Posterior vena cava (tissue), 2 donors: ENCODE results near the gene PLEKHD1. TPM values are rescaled to one million over a fixed set of nuclear protein-coding genes. Genes with fewer than 3 reads are reported as not detected.

Experiments used
- DNase-seq: peaks from one replicate; pipeline ENCODE4 v3.0.0-alpha.2; 2020; ENCODE audit warnings: low spot score
- intact Hi-C, 2 donors: fragments of 100-400 bp; cut with DNase I; formaldehyde crosslinking; loops; one replicate each; pipeline versions ENCODE4 v1.14.1 to v1.14.2; 2022 to 2023
- total RNA-seq, 2 donors: library from RNA; stranded (reverse); fragmentation: NEBNext Ultra II Directional; extraction: Animal tissue kit (Norgen Biotek cat#: 25700); gene quantifications; one replicate each; pipeline ENCODE4 v1.2.1, GENCODE V29; 2021
- donor health status: DM: yes; HTN: yes; CAD: no.
- donor health status: DM: yes; HTN: yes; CAD: no.

The PLEKHD1 gene
- total RNA-seq, 2 donors from 2014 or later, result 0.10 to 0.14 TPM

DNA sequence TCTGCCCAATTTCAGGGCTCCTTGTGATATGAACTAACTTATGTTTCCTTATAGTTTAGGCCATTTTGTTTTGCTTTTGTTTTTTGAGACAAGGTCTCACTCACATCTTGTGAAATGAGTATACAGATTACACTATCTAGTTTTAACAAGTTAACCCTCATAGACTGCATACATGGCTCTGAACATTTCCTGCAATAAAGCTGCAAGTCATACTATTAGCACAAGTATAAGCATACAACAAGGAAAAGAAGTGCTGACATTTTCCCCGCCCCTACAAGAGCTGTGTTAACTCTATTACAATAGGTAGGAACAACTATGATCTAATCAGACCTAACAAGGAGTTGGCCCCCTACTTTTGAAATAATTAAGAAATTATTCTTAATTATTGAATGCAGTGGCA lies 54.2 kb downstream of the PLEKHD1 start:
- no peak for DNase-seq
- intact Hi-C loops, result loop anchor here in 1 of 2 donors (5.0 kb wide), 1 partner anchor 34 kb away; the partner anchor contains the start of gene CCDC177

DNA sequence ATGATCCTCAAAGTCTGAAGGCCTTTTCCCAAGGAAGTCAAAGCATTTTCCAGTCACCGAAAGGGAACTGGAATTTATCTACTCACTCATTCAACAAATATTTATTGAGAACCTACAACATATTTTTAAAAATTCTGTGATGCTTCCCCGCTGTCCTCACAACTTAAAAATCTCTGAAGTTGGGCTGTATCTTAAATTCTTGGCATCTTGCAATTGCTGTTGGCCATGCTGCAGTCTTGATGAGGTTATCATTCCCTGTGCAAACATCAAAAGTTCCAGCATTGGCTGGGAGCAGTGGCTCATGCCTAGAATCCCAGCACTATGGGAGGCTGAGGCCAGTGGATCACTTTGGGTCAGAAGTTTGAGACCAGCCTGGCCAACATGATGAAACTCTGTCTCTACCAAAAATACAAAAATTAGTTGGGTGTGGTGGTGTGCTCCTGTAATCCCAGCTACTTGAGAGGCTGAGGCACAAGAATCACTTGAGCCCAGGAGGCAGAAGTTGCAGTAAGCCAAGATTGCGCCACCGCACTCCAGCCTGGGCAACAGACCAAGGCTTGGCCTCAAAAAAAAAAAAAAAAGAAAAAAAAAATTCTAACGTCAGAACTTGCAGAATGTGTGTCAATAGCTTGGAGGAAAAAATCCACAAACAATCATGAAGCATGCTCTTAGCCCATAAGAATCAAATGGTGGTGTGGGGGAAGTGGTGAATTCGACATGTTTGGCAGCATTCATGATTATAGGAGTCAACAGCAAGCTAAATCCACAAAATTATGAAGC lies 55.3 kb downstream of the PLEKHD1 start:
- DNase-seq, result peak; percentile 88
- intact Hi-C loops, result loop anchor here in 1 of 2 donors (5.0 kb wide), 1 partner anchor 32 kb away; the partner anchor contains the start of gene CCDC177

DNA sequence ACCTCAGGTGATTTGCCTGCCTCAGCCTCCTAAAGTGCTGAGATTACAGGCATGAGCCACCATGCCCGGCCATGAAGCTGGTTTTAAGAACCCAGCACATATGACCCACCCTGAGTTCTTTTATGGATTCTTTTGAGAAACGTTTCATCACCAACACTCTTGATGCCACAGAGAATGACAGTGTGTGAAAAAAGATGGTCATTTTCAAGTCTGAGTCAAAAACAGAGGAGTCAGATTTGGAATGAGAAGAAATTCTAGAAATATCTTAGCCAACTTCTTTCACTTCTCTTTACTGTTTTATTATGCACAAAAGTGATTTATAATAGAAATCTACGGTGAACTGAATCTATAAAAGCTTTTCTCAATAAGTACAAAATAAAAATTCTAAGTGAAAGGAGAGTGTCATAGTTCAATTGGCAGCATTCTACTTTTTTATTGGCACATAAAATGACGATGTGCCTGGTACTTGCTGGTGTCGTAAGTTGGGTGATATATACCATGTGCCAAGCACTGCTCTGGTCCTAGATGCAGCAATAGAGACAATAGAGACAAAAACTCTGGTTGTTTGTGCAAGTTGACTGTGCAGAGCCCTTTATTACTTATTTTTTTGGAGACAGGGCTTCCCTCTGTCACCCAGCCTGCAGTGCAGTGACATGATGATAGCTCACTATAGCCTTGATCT lies 56.3 kb downstream of the PLEKHD1 start:
- intact Hi-C loops, result no loop called here
- no peak for DNase-seq

DNA sequence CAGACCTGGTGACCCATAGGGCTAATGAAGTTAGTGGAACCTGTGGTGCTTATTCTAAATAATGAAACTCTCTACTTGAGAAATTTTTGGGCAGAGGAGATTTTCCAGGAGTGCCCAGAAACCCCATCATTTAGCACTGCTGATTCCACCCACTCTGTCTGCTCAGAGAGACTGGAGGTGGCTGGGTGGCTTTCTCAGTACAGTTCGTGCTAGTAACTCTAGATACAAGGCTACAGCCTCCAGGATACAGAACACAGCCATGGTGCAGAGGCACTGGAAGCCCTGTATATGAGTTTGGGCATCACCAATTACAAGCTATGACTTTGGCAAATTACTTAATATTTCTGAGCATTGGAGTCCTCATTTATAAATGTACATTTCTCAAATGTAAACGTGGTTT lies 57.8 kb downstream of the PLEKHD1 start:
- no peak for DNase-seq
- intact Hi-C loops, result no loop called here

DNA sequence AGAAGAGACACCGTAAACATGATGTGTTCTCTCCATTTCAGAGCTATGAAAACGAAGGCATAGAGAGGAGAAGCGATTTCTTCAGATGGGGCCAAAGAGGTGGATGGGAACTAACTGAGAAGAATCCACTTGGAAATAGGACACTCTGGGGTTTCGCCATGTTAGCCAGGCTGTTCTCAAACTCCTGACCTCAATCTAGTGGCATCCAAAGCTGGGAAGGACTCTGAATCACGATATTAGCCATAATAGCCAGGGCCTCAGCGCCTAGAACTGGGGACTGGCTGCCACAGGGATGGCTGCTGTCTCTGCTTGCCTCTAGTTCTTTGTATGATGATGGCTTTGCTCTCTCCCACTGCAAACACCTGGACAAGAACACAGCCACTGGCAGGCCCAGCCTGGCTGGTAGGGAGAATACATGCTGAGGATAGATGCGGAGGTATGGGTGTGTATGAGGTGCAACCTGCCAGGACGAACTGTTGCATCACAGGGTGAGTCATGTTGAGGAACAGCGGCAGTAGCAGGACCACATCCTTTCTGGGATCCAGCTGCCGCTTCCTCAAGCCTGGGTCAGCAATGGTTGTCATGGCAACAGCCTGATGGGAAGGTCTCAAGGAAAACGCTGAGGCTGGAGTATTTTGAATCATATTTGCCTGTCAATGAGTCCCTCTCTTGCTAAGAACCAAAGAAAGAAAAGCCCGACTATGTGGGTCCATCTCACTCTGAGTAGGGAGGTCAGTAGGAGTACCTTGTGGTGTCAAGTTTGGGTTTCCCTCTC lies 59.0 kb downstream of the PLEKHD1 start:
- DNase-seq, result peak; percentile 87
- intact Hi-C loops, result no loop called here

DNA sequence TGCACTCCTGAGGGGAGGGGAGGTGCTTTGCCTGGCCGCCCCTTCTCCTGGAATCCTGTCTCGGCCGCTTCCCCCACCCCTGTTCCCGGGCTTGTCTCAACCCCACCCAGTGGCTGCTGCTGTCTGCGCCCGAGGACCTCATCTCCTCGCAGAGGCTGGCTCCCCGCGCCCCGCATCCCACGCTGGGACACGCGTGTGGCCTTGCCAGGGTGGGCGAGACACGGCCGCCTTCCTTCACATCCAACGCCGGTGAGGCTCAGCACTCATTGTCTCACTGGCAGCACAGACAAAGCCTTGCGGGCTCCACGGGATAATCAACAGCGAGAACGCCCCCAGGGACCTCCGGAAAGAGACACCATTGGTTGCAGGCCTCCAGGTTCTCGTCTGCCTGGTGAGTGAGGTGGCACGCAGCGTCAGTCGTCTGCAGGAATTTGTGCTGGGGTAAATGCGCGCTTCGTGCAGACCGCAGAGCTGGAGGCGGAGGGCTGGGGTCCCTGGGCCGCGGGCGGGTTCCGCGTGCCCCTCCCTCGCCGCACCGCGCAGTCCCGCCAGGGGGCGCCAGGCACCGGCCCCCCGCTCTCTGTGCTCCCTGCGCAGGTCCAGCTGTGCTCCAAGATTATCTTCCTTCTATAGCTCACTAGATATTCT lies 63.3 kb downstream of the PLEKHD1 start:
- intact Hi-C loops, result no loop called here

DNA sequence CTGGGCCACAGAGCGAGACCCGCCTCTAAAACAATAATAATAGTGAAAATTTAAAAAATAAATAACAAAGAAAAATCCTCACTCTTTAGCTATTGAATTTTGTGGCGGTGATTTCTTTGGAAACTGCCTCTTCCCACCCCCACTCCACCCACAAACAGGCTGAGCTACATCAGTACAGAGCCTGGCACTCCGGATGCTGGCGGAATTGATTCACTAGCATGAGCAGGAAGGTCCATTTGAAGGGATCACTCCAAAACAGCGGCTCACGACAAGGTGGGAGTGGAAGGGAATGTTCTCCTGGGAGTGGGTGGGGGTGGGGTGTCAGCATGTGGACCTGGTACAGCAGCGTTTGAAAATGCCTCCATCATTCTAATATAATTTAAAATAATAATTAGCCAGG lies 64.0 kb downstream of the PLEKHD1 start:
- intact Hi-C loops, result no loop called here
- no peak for DNase-seq

More for the DNA sequence above, 63.3 kb downstream of the PLEKHD1 start:
- DNase-seq, result no peak

DNA sequence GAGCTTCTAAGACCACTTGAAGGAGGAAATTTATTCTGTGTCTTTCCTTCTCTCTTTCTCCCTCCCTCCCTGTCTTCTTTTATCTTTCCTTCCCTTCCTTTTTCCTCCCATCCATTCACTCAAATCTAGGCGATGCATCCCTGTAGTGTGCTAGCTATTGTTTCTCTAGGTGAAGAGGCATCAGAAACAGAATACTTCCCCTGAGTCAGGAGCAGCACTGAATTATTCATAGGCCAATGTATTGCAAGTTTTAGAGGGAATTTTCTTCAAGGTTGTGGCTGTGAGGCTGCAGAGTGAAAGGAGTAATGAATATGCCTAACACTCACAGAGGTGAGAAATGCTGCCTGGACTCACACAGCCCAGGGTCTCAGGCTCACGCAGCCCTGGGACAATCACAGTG lies 67.0 kb downstream of the PLEKHD1 start:
- no peak for DNase-seq
- intact Hi-C loops, result no loop called here

DNA sequence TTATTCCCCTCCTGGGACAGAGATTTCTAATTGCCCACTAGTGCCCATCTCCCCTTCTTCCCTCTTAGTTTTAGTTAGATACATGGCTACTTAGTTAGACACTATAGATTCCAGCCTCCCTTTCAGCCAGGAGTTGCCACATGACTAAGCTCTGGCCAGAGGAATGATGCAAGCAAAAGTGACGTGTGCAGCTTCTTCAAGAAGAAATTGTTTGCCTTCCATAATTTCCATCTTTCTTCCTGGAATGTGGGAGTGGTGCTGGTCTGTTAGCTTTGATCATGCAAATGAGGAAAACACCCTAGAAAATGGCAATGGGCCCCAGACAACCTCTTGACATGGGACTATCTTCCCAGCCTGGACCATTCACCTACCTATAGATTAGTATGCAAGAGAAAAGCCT lies 68.7 kb downstream of the PLEKHD1 start:
- no peak for DNase-seq
- intact Hi-C loops, result no loop called here

DNA sequence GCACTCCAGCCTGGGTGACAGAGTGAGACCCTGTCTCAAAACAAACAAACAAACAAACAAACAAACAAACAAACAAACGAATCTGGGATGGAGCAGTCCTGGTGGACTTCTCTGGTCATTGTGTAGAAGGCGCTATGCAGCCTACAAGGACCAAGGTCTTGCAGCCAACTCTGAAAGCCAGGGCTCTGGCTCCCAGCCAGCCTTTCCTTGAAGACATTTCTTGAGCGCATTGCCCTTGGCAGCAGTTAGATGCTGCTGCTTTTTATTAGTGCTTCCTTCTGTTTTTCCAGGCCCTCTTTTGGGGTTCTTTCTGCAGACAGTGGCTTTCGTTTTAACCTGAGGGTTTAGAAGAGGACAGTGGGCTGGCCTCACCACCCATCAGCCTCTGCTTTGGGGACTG lies 70.0 kb downstream of the PLEKHD1 start:
- intact Hi-C loops, result no loop called here
- no peak for DNase-seq

DNA sequence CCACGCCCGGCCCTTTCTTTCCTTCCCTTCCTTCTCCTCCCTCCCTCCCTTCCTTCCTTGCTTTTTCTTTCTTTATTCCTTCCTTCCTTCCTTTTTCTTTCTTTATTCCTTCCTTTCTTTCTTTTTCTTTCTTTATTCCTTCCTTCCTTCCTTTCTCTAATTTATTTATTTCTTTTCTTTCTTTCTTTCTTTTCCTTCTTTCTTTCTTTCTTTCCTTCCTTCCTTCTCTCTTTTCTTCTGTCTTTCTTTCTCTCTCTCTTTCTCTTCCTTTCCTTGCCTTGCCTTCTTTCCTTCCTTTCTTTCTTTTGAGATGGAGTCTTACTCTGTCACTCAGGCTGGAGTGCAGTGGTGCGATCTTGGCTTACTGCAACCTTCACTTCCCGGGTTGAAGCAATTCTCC lies 74.2 kb downstream of the PLEKHD1 start:
- DNase-seq, result no peak
- intact Hi-C loops, result no loop called here

DNA sequence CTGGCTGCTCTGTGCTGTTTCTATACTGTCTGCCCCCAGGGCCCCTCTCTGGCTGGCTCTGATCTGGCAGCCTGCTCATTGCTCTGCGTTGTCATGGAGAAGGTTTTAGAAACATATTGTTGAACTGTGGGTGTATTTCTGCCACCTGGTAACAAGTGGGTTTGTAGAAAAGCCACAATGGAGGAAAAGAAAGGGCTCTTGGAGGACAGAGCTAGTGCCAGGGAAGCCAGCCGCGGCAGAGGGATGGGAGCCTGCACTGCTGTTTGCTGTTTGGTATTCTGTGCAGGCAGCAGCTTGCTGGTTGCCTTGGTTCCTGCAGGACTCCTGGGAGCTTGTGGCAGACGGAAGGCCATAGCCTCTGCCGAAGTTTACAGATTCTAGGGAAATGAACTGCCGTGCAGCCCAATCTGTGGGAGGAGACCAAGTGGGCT lies 75.1 kb downstream of the PLEKHD1 start:
- intact Hi-C loops, result no loop called here

DNA sequence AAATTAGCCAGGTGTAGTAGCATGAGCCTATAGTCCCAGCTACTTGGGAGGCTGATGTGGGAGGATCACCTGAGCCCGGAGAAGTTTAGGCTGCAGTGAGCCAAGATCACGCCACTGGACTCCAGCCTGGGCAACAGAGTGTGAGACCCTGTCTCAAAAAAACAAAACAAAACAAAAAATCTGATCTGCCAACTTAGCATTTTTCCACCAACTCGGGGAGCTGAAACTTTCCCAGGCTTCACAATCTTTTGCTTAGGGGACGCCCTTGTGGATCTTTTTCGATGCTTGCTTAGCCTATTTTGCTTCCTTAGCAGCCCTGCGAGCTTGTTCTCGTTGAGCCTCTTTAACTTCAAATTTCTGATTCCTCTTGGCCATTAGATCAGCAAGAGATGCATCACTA lies 76.3 kb downstream of the PLEKHD1 start:
- intact Hi-C loops, result no loop called here

More for the DNA sequence above, 75.1 kb downstream of the PLEKHD1 start:
- DNase-seq, result no peak

DNA sequence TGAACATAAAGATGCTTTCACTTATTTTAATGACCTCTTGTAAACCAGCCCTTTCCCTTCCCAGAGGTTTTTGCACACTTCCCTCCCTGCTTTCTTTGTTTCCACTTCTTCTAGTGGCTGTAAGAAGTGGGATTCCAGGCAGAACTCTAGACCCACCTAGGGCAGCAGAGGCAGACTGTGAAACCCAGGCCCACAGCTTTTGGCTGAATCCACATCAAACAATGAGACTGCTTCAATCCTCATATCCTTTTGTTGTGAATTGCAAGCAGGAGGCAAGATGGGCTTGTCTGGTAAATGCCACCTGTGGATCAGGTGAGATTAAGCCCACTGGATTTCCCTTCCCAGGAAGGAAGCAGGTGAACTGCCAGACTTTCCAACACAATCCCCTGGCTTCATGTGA lies 77.4 kb downstream of the PLEKHD1 start:
- intact Hi-C loops, result no loop called here
- no peak for DNase-seq

More for the DNA sequence above, 76.3 kb downstream of the PLEKHD1 start:
- no peak for DNase-seq

DNA sequence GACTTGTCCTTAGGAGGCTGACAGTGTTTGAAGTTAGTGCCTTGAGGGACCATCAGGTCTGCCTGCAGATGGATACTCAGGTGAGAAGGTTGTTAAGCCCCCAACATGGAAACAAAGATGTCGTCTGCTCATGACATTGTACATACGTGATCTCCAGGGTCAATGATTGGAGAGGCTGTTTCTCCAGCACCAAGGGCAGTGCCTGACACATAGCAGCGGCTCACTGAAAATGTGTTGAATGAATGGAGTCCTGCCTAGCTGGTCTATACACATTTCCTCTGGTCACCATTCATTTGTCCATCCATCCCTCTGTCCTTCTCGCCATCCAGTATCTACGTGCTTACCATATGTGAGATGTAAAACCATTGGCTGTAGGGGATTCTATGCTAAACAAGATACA lies 83.0 kb downstream of the PLEKHD1 start:
- DNase-seq, result no peak
- intact Hi-C loops, result no loop called here

DNA sequence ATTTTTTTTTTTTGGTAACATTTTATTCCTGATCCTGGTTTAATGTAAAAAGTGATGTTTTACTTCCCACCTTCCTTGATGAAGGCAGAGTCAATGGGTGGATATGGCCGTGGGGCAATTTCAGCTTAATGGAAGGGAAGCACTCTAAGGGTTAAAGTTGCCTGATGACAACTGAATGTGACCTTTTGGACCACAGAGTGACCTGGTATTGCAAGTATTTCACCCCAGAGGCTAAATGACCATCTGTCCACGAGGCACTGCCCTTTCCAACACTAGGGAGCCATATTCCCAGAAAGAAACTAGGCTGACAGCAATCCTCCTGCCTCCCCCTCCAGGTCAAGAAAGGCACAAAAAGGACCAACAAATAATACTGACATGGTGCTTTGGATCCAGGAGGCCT lies 85.3 kb downstream of the PLEKHD1 start:
- intact Hi-C loops, result loop anchor here (5.0 to 10.0 kb wide), 2 partner anchors 33 to 325 kb away; no protein-coding TSS in a partner anchor
- no peak for DNase-seq

DNA sequence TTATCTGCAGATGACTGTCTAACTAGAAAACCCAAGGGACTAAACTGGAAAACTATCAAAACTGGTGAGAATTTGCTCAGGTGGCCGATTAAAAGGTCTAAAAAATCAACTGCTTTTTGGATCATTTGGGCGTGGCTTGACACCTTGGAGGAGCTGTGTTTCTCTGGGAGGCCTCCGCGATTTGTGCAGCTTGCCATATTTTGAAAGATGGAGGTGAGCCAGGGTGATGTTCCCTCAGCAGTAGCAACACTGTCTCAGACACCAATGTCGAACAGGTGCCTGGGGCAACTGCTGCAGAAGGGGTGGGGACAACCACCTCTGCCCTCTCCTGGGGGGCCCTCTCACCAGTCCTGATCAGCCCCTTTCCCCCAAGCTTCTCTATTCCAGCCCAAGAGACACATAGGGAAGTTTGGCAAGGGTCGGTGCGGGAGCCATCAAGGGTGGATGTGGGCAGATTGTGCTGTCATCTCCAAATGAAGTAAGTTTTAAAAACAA lies 86.4 kb downstream of the PLEKHD1 start:
- no peak for DNase-seq
- intact Hi-C loops, result loop anchor here (5.0 to 10.0 kb wide), 2 partner anchors 34 to 326 kb away; no protein-coding TSS in a partner anchor

DNA sequence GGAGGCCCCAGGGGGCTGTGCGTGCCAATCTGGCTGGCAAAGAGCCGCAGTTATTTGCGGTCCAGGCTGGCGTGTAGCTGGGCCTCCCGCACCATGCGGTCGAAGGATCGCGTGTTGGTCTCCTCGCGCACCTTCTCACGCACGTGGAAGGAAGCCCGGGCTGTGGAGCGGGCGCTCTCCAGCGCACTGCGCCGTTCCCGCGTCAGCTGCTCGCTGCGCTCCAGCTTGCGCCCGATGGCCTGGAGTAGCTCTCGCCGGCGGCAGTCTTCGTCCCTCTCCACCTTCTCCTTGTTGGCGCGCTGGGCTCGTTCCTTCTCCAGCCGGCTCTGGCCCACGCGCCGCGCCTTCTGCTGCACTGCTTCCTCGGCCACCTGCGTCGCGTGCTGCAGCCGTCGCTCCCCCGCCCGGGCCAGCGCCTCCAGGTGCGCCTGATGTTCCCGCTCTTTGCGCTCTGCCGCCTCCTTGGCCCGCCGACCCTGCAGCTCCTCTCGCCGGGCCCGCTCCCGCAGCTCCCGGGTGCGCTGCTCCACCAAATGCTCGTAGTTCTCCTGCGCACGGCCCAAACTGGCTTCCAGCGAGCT lies 87.0 kb downstream of the PLEKHD1 start:
- intact Hi-C loops, result loop anchor here (5.0 to 10.0 kb wide), 2 partner anchors 34 to 327 kb away; no protein-coding TSS in a partner anchor
- DNase-seq, result no peak
